IMR-90 (cell line): ENCODE measurements around the gene COG3. TPM values are rescaled to one million over a fixed set of nuclear protein-coding genes. Genes with fewer than 3 reads are reported as not detected.
A peak's percentile ranks its signal among the peaks of the same experiment; 100 is the strongest.

Source experiments
- ATAC-seq: fragments of 200-7000 bp; cut with Tn5 transposase; 2 replicates; pipeline ENCODE4 v1.9.1; 2020; ENCODE audit warnings: low read depth, mild to moderate bottlenecking, moderate library complexity
- BruUV-seq: library from RNA; stranded (reverse); fragments of 400-500 nt; replicated peaks from 2 replicates; lab custom pipeline; 2021; lab: Mats Ljungman, UMichigan
- CTCF ChIA-PET: fragments of 300-600 bp; formaldehyde crosslinking; extraction: SDS; loops from one replicate; lab custom pipeline; 2021; ENCODE audit warnings: antibody characterized with exemption; lab: Yijun Ruan, JAX
- POLR2A ChIA-PET: fragments of 300-600 bp; sonication (Branson Sonifier 250); formaldehyde crosslinking; loops from one replicate; lab custom pipeline; 2022; ENCODE audit warnings: antibody characterized with exemption; ENCODE audit not compliant: unreplicated experiment; lab: Charles Lee
- DNase-seq: peaks from one replicate; pipeline ENCODE4 v3.0.0; 2013
- H2AFZ ChIP-seq: replicated peaks from 2 replicates; pipeline ENCODE3; 2013; ENCODE audit warnings: low read length, mild to moderate bottlenecking; ENCODE audit not compliant: poor library complexity
- H2AK5ac ChIP-seq: 2 replicates; pipeline ENCODE4 v1.6.1; 2013; ENCODE audit warnings: low read depth, low read length, inconsistent platforms
- H2AK9ac ChIP-seq: replicated peaks from 2 replicates; pipeline ENCODE3; 2013; ENCODE audit warnings: mild to moderate bottlenecking, low read depth, low read length, moderate library complexity; ENCODE audit not compliant: poor library complexity
- H2BK120ac ChIP-seq: 2 replicates; pipeline ENCODE4 v1.6.1; 2013; ENCODE audit warnings: low read depth, low read length, inconsistent platforms
- H2BK15ac ChIP-seq: 3 replicates; pipeline ENCODE4 v1.6.1; 2013; ENCODE audit warnings: low read depth, low read length, inconsistent platforms
- H2BK20ac ChIP-seq: 2 replicates; pipeline ENCODE4 v1.6.1; 2013; ENCODE audit warnings: low read depth, mild to moderate bottlenecking, inconsistent platforms, low read length, moderate library complexity
- H2BK5ac ChIP-seq: 2 replicates; pipeline ENCODE4 v1.6.1; 2013; ENCODE audit warnings: mild to moderate bottlenecking, low read depth, low read length, inconsistent platforms; ENCODE audit not compliant: poor library complexity, severe bottlenecking
- H3K14ac ChIP-seq: replicated peaks from 2 replicates; pipeline ENCODE4 v1.6.1; 2013; ENCODE audit warnings: low read depth, low read length, inconsistent platforms
- H3K18ac ChIP-seq: 2 replicates; pipeline ENCODE4 v1.6.1; 2013; ENCODE audit warnings: low read depth, low read length, control low read depth
- H3K23ac ChIP-seq: 2 replicates; pipeline ENCODE4 v1.6.1; 2013; ENCODE audit warnings: low read depth, low read length, inconsistent platforms
- H3K27ac ChIP-seq: 2 replicates; pipeline ENCODE4 v1.5.1; 2013; ENCODE audit warnings: mild to moderate bottlenecking, control low read depth, low read length; ENCODE audit not compliant: insufficient read depth
- H3K27me3 ChIP-seq: 2 replicates; pipeline ENCODE4 v1.6.1; 2013; ENCODE audit warnings: low read length; ENCODE audit not compliant: control insufficient read depth, insufficient read depth
- H3K36me3 ChIP-seq: 2 replicates; pipeline ENCODE4 v1.6.1; 2013; ENCODE audit warnings: low read length, mixed read lengths; ENCODE audit not compliant: control insufficient read depth, insufficient read depth
- H3K4ac ChIP-seq: 2 replicates; pipeline ENCODE4 v1.6.1; 2013; ENCODE audit warnings: low read depth, low read length, inconsistent platforms
- H3K4me1 ChIP-seq: 2 replicates; pipeline ENCODE4 v1.6.1; 2013; ENCODE audit warnings: low read length, mixed read lengths; ENCODE audit not compliant: control insufficient read depth, insufficient read depth
- H3K4me2 ChIP-seq: 2 replicates; pipeline ENCODE4 v1.6.1; 2013; ENCODE audit warnings: low read depth, mild to moderate bottlenecking, control low read depth, low read length, moderate library complexity
- H3K4me3 ChIP-seq: 2 replicates; pipeline ENCODE4 v1.5.1; 2013; ENCODE audit warnings: low read depth, mild to moderate bottlenecking, control low read depth, low read length, moderate library complexity; ENCODE audit not compliant: insufficient read depth
- H3K56ac ChIP-seq: 2 replicates; pipeline ENCODE4 v1.6.1; 2013; ENCODE audit warnings: low read length, inconsistent platforms; ENCODE audit not compliant: insufficient read depth; ENCODE audit errors: extremely low read depth
- H3K79me1 ChIP-seq, 2 experiments: 2 replicates each; pipeline ENCODE4 v1.6.1; 2013; ENCODE audit warnings: low read length in 2 of 2, inconsistent platforms in 1 of 2, low read depth in 1 of 2
- H3K9ac ChIP-seq: 2 replicates; pipeline ENCODE4 v1.6.1; 2013; ENCODE audit warnings: low read depth, low read length, control low read depth
- H3K9me1 ChIP-seq: 2 replicates; pipeline ENCODE4 v1.6.1; 2013; ENCODE audit warnings: low read length, inconsistent platforms; ENCODE audit not compliant: insufficient read depth
- H3K9me3 ChIP-seq: 2 replicates; pipeline ENCODE4 v1.6.1; 2013; ENCODE audit warnings: low read length; ENCODE audit not compliant: control insufficient read depth, insufficient read depth
- H4K20me1 ChIP-seq: 2 replicates; pipeline ENCODE4 v1.6.1; 2013; ENCODE audit warnings: low read length, inconsistent platforms; ENCODE audit not compliant: insufficient read depth
- H4K5ac ChIP-seq: 2 replicates; pipeline ENCODE4 v1.6.1; 2013; ENCODE audit warnings: mild to moderate bottlenecking, low read depth, low read length, control low read depth
- H4K8ac ChIP-seq, 2 experiments: 2 replicates each; pipeline ENCODE4 v1.6.1; 2013; ENCODE audit warnings: low read depth in 2 of 2, low read length in 2 of 2, control low read depth in 1 of 2, inconsistent platforms in 1 of 2
- H4K91ac ChIP-seq: 2 replicates; pipeline ENCODE4 v1.6.1; 2013; ENCODE audit warnings: low read depth, low read length, inconsistent platforms; ENCODE audit not compliant: insufficient read depth
- FOS ChIP-seq: fragments of 150-350 bp; IDR thresholded peaks from 2 replicates; pipeline ENCODE4 v1.6.1; 2016; ENCODE audit warnings: low read depth, low read length
- MAZ ChIP-seq: IDR thresholded peaks from 2 replicates; pipeline ENCODE4 v1.6.1; 2012; ENCODE audit warnings: low read depth, mild to moderate bottlenecking, low read length, improper control_type of control experiment, moderate library complexity, borderline replicate concordance
- MXI1 ChIP-seq: IDR thresholded peaks from 2 replicates; pipeline ENCODE4 v1.6.1; 2012; ENCODE audit warnings: low read depth, mild to moderate bottlenecking, low read length, moderate library complexity, borderline replicate concordance
- NFE2L2 ChIP-seq: fragments of 150-350 bp; IDR thresholded peaks from 2 replicates; pipeline ENCODE4 v1.6.1; 2016; ENCODE audit warnings: low read depth, mild to moderate bottlenecking, low read length
- POLR2A ChIP-seq: IDR thresholded peaks from 2 replicates; pipeline ENCODE4 v1.6.1; 2012; ENCODE audit warnings: mild to moderate bottlenecking, low read depth, low read length
- RAD21 ChIP-seq: IDR thresholded peaks from 2 replicates; pipeline ENCODE4 v1.6.1; 2012; ENCODE audit warnings: low read length, improper control_type of control experiment
- RCOR1 ChIP-seq: IDR thresholded peaks from 2 replicates; pipeline ENCODE4 v1.6.1; 2012; ENCODE audit warnings: mild to moderate bottlenecking, low read length, improper control_type of control experiment; ENCODE audit not compliant: insufficient replicate concordance
- RFX5 ChIP-seq: IDR thresholded peaks from 2 replicates; pipeline ENCODE4 v1.8.0; 2012; ENCODE audit warnings: low read depth, mild to moderate bottlenecking, low read length, moderate library complexity
- SMC3 ChIP-seq: fragments of 150-350 bp; IDR thresholded peaks from 2 replicates; pipeline ENCODE4 v1.6.1; 2016; ENCODE audit warnings: low read depth, mild to moderate bottlenecking, antibody characterized with exemption, low read length, moderate library complexity
- WGBS, 2 experiments: methylation state at CpG; one replicate each; pipeline versions ENCODE4 v1.1.5 to v1.1.7; 2013; ENCODE audit warnings: missing lambda C conversion rate in 2 of 2; ENCODE audit not compliant: insufficient read length in 1 of 2; ENCODE audit errors: extremely low coverage in 2 of 2; 5-methylcytosine and 5-hydroxymethylcytosine counted together
- dilution Hi-C: fragments of 300-500 bp; cut with HindIII; formaldehyde crosslinking; loops from one replicate; pipeline ENCODE4 v1.14.3; 2018; ENCODE audit warnings: low sequenced_read_pairs; ENCODE audit not compliant: unreplicated experiment
- in situ Hi-C: fragments of 300-500 bp; cut with MboI; formaldehyde crosslinking; loops from 3 replicates; pipeline ENCODE4 v1.14.3; 2019; ENCODE audit warnings: low sequenced_read_pairs, inconsistent platforms, mixed read lengths
- intact Hi-C: fragments of 100-400 bp; cut with micrococcal nuclease; formaldehyde crosslinking; loops from 2 replicates; pipeline ENCODE4 v1.10.0; 2022
- polyA plus RNA-seq, 3 experiments: library from polyadenylated mRNA; depleted of rRNA; stranded (reverse); fragments of >200 nt; gene quantifications; 2 replicates each; pipeline ENCODE4 v1.2.3, GENCODE V29; 2012; ENCODE audit warnings: low replicate concordance in 1 of 3
- total RNA-seq: library from RNA; depleted of rRNA; stranded (reverse); fragments of >200 nt; gene quantifications from 2 replicates; pipeline ENCODE4 v1.2.3, GENCODE V29; 2012
- TF ChIP-seq, protein P1 (sequence below): conservative IDR thresholded peaks from 2 replicates; pipeline ENCODE4 v1.5.1; 2012; ENCODE audit warnings: mild to moderate bottlenecking, low read depth, low read length, improper control_type of control experiment
- TF ChIP-seq, protein P2 (sequence below): fragments of 150-350 bp; IDR thresholded peaks from 2 replicates; pipeline ENCODE4 v1.6.1; 2016; ENCODE audit warnings: low read depth, mild to moderate bottlenecking, low read length, moderate library complexity, borderline replicate concordance
- TF ChIP-seq, protein P3 (sequence below): fragments of 150-350 bp; IDR thresholded peaks from 2 replicates; pipeline ENCODE4 v1.6.1; 2017; ENCODE audit warnings: mild to moderate bottlenecking, antibody characterized with exemption, low read length, low read depth

The COG3 gene
- total and polyA plus RNA-seq, 2 of the 4 experiments (the other 2 are of a cell fraction): 21.7 to 31.9 TPM

DNA sequence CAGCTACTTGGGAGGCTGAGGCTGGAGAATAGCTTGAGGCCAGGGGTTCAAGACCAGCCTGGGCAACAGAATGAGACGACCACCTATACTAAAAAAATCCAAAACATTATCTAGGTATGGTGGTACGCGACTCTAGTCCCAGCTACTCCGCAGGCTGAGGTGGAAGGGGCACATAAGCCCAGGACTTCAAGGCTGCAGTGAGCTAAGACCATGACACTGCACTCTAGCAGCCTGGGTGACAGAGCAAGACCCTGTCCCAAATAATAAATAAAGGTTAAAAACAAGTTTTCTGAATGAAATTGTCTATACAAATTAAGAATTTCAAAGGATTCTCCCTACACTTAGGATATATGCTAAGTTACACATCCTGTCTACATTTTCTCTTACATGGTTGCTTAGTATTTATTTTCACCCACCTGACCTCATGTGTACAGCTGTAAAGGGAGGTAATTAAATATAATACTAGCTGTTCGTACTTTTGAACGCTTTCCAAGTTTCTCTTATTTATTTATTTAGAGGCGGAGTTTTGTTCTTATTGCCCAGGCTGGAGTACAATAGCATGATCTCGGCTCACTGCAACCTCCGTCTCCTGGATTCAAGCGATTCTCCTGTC lies 48.1 kb upstream of the COG3 start:
- H3K14ac ChIP-seq: no peak overlapping the region
- H2AK9ac ChIP-seq: no peak overlapping the region
- peak overlapping the region; percentile 43; the same call in 1 of the 2 replicates for H2AK5ac ChIP-seq
- intact Hi-C loops (loop anchor here (5.0 kb wide), 2 partner anchors 51 to 76 kb away; no protein-coding TSS in a partner anchor), in situ Hi-C loops (no loop called here), dilution Hi-C loops (no loop called here)
- BruUV-seq: no TSS peak
- no peak overlapping the region for H2BK120ac ChIP-seq
- H3K9ac ChIP-seq: no peak overlapping the region
- no peak overlapping the region for H3K56ac ChIP-seq
- H4K5ac ChIP-seq: no peak overlapping the region
- peaks cover 8% of the 10 kb centered on the region; the same call in 1 of the 2 replicates for H4K20me1 ChIP-seq
- POLR2A ChIA-PET: no interaction called here
- H2BK20ac ChIP-seq: no peak overlapping the region
- peak overlapping the region; percentile 80 for H3K4me2 ChIP-seq
- no peak for DNase-seq
- H3K23ac ChIP-seq: peak overlapping the region; percentile 59; the same call in 1 of the 2 replicates
- no peak overlapping the region for H4K91ac ChIP-seq
- peaks cover 6% of the 10 kb centered on the region for H3K4me1 ChIP-seq
- no peak overlapping the region for H3K18ac ChIP-seq
- TF ChIP-seq NFE2L2 (no peak), POLR2A (no peak), FOS (no peak), RAD21 (no peak), RCOR1 (no peak), RFX5 (no peak), MXI1 (no peak), MAZ (no peak), SMC3 (no peak)
- TF ChIP-seq, protein P1, sequence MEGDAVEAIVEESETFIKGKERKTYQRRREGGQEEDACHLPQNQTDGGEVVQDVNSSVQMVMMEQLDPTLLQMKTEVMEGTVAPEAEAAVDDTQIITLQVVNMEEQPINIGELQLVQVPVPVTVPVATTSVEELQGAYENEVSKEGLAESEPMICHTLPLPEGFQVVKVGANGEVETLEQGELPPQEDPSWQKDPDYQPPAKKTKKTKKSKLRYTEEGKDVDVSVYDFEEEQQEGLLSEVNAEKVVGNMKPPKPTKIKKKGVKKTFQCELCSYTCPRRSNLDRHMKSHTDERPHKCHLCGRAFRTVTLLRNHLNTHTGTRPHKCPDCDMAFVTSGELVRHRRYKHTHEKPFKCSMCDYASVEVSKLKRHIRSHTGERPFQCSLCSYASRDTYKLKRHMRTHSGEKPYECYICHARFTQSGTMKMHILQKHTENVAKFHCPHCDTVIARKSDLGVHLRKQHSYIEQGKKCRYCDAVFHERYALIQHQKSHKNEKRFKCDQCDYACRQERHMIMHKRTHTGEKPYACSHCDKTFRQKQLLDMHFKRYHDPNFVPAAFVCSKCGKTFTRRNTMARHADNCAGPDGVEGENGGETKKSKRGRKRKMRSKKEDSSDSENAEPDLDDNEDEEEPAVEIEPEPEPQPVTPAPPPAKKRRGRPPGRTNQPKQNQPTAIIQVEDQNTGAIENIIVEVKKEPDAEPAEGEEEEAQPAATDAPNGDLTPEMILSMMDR: no peak
- TF ChIP-seq, protein P2, sequence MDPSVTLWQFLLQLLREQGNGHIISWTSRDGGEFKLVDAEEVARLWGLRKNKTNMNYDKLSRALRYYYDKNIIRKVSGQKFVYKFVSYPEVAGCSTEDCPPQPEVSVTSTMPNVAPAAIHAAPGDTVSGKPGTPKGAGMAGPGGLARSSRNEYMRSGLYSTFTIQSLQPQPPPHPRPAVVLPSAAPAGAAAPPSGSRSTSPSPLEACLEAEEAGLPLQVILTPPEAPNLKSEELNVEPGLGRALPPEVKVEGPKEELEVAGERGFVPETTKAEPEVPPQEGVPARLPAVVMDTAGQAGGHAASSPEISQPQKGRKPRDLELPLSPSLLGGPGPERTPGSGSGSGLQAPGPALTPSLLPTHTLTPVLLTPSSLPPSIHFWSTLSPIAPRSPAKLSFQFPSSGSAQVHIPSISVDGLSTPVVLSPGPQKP: no peak
- TF ChIP-seq, protein P3, sequence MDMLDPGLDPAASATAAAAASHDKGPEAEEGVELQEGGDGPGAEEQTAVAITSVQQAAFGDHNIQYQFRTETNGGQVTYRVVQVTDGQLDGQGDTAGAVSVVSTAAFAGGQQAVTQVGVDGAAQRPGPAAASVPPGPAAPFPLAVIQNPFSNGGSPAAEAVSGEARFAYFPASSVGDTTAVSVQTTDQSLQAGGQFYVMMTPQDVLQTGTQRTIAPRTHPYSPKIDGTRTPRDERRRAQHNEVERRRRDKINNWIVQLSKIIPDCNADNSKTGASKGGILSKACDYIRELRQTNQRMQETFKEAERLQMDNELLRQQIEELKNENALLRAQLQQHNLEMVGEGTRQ: no peak
- H2AFZ ChIP-seq: no peak overlapping the region
- no peak for ATAC-seq
- CTCF ChIA-PET: no interaction called here
- 0 out of 2 replicates have a peak overlapping the region, but pooled peaks have one; percentile 72 for H3K4me3 ChIP-seq
- H2BK5ac ChIP-seq: no peak overlapping the region
- H3K36me3 ChIP-seq: no peaks in the 10 kb centered on the region
- WGBS, 2 experiments: no CpG with 5 or more reads among the region's 10 CpGs
- H3K9me1 ChIP-seq: peaks cover 14% of the 10 kb centered on the region
- H4K8ac ChIP-seq: peak overlapping the region in 1 of 2 experiments; percentile 40; a peak in 1 of 4 replicates
- H3K27ac ChIP-seq: no peak overlapping the region; the same call in 1 of the 2 replicates
- H2BK15ac ChIP-seq: 0 out of 3 replicates have a peak overlapping the region, but pooled peaks have one; percentile 21
- H3K4ac ChIP-seq: peak overlapping the region; percentile 56; the same call in 1 of the 2 replicates
- H3K9me3 ChIP-seq: no peaks in the 10 kb centered on the region
- no peaks in the 10 kb centered on the region for H3K27me3 ChIP-seq
- peaks cover 8 to 26% of the 10 kb centered on the region in 2 experiments for H3K79me1 ChIP-seq
